Activated CD8-positive, alpha-beta memory T cell treated with anti-CD3 and anti-CD28 coated beads for 36 hours (primary cell): ENCODE results near the gene CLDN20. TPM values are rescaled to one million over a fixed set of nuclear protein-coding genes. Genes with fewer than 3 reads are reported as not detected.
"Not testable (repeated sequence)": the region's sequence is repeated elsewhere in the genome, so short reads cannot be mapped to it uniquely, and the experiment has no call there.

ENCODE experiments used
- CTCF ChIA-PET: fragments of 350-600 bp; sonication (Branson Sonifier 250); formaldehyde crosslinking; loops from one replicate; lab custom pipeline; 2021; ENCODE audit warnings: antibody characterized with exemption; lab: Charles Lee
- POLR2A ChIA-PET: fragments of 350-600 bp; sonication (Branson Sonifier 250); formaldehyde crosslinking; loops from one replicate; lab custom pipeline; 2021; ENCODE audit warnings: antibody characterized with exemption; lab: Charles Lee
- total RNA-seq, 2 experiments: library from RNA; stranded (reverse); gene quantifications; one replicate each; pipeline ENCODE4 v1.2.3, GENCODE V29; 2021

The CLDN20 gene
- total RNA-seq, 2 experiments from 2014 or later = not detected

DNA sequence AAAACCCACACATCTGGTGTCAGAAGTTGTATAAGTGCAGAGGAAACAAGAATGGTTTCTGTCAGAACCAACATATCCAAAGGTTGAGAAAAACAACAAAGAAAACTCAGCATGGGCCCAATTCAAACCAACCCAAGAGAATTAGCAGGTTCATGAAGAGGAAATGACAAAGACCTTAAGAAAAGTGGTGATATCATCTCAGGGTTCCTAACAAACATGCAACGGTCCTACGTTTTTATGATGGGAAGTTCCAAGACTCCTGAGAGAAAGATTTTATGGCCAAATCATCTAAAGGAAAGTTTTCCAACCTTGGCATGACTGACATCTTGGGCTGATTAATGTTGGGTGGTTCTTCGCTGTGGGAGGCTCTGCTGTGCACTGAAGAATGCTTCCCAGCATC, 27.5 kb downstream of the CLDN20 start:
- ChIA-PET CTCF (no interaction called here), POLR2A (no interaction called here)

DNA sequence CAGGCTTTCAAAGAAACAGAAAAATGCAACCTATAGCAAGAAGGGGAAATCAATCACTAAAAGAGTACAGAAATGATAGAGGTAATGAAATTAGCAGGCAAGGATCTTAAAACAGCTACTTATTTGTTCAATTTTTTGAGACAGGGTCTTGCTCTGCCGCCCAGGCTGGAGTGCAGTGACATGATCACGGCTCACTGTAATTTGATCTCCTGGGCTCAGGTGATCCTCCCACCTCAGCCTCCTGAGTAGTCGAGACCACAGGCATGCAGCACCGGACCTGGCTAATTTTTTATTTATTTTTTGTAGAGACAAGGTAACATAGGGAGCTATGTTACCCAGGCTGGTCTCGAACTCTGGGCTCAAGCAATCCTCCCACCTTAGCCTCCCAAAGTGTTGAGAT, 28.9 kb downstream of the CLDN20 start:
- ChIA-PET CTCF (interaction anchor here (0.6 kb wide), 1 partner anchor 423 kb away, joined by 3 read pairs; no protein-coding TSS in a partner anchor), POLR2A (no interaction called here)

DNA sequence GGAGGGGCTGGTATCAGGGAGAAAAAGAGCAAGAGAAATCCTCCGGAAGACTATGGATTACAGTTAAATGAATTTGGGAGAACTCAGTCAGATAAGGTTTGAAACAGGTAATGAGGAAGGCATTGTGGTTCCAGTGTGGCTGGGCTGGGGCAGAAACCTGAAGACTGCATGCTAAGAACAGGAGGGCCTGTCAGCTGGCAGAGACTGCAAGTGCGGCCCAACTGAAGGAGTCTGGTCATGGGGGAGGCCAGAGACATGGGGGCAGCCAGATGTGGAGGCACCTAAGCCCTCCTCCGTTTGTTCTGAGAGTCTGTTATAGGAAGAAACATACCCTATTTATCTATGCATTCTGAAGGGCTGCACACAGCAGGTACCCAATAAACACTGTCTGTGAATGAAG, 33.9 kb downstream of the CLDN20 start:
- POLR2A ChIA-PET = no interaction called here
- CTCF ChIA-PET = no interaction called here

DNA sequence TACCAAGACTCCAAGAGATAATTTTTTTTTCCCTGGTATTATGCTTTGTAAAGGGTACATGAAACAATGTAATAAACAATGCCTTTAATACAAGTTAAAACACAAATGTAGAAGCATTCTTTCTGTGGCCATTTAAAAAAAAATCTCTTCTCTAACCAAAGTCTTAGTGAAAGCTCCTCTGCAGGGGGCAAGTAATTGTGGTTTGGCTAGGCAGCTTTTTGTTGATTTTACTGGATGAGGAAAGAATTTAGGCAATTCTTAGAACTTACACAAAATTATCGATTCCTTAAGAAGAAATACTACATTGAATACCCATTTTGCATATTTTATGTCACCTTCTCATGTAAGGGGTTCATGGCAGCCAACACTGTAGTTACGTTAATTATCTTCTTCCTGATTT, 38.1 kb downstream of the CLDN20 start:
- ChIA-PET POLR2A (no interaction called here), CTCF (no interaction called here)

DNA sequence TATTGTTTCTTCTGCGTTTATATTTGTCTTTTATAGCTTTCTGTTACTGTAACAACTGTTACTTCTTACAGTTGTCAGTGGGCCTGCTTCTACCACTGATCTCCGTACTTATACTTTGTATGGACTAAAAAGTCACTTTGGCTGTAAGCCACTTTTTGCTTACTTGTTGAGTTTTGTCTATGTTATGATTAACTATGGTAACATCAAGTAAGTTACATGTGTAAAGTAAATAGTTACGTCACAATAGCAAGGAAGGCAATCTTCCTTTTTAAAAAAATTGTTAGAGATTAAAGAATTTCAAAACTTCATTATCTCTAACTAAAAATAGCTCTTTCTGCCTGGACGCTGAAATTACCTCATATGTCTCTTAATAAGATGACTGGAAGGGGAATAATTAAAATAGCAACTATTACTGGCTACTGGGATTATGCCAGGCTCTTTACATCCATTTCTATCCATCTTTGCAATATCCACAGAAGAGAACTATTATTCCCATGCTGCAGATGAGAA, 39.6 kb downstream of the CLDN20 start:
- ChIA-PET POLR2A (no interaction called here), CTCF (no interaction called here)

DNA sequence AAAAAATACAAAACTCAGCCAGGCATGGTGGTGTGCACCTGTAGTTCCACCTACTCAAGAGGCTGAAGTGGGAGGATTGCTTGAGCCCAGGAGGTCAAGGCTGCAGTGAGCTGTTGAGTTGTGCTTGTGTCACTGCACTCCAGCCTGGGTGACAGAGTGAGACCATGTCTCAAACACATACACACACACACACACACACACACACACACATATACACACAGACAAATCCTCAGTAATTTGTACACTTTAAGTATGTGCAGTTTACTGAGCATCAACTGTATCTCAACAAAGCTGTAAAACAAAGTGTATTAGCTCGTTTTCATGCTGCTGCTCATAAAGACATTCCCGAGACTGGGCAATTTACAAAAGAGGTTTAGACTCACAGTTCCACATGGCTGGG, 43.1 kb downstream of the CLDN20 start:
- ChIA-PET CTCF (interaction anchor here (0.6 kb wide), 2 partner anchors 9 to 263 kb away, joined by 3 read pairs; no protein-coding TSS in a partner anchor), POLR2A (no interaction called here)

DNA sequence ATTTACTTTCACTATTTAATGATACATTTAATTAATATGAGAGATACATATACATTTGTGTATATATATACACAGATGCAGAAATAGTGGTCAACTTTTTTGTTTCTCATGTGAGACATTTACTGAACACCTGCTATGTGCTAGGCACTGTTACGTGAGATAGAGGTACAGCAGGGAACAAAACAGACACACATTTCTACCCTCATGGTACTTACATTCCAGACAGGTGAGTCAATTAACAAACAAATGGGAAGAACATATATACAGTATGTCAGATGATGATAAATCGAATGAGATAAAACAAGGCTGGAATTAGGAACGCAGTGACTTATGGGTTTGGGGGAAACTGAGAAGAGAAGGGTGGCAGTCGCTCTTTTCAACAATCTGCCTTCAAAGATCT, 45.3 kb downstream of the CLDN20 start:
- ChIA-PET POLR2A (no interaction called here), CTCF (no interaction called here)

DNA sequence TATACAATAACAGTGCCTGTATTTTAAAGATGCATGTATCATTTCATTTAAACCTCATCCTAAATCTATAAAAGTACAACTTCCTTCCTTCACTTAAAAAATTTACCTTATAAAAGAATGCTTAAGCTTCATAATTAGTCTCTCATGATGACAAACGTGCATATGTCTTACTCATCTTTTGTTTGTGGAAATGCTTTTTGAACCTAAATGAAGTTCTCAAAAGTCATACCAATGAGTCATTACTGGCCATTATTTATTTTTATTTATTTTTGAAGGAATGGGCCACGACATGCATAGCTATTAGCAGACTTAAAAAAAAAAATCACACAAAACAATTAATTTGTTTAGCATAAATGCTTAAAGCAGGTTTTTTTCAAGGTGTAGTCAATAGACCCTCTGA, 46.8 kb downstream of the CLDN20 start:
- ChIA-PET POLR2A (interaction anchor here (0.5 kb wide), 1 partner anchor 67 kb away, joined by 4 read pairs; no protein-coding TSS in a partner anchor), CTCF (no interaction called here)

DNA sequence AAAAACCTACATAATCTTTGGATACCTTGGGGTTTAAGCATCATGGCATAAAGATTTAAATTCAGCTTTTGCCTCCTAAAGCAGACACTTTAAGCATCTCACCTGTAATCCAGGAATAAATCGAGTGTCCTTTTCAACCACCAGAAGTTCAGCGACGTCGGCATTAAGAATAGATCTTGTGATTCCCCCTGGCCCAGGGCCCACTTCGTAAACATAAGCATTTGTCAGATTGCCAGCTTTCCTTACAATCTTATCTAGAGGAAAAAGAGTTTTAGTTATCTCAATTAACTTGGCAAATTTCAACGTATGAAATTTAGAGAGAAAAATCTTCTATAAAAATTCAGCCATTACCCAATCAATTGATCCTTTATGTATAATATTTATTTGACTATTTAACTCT, 47.3 kb downstream of the CLDN20 start:
- CTCF ChIA-PET = no interaction called here
- POLR2A ChIA-PET = interaction anchor here (0.5 kb wide), 1 partner anchor 68 kb away, joined by 4 read pairs; no protein-coding TSS in a partner anchor

DNA sequence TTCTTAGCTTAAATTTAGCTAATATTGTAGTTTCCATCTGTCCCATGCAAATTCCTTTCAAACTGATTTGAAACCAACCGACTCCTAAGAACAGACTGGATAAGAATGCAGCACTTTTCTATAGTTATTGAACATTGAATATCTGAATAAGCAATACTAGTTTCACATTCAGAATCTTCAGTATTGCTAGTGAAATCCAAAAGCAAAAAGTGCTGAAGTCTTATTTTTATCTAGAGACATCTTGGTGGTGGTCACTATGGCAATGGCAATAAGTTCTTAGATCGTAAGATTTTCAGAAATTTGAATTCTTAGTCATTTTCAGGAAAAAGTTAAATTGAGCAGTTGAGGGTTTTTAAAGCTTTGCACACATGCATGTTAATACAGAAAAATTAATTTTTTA, 47.8 kb downstream of the CLDN20 start:
- CTCF ChIA-PET = no interaction called here
- POLR2A ChIA-PET = no interaction called here

DNA sequence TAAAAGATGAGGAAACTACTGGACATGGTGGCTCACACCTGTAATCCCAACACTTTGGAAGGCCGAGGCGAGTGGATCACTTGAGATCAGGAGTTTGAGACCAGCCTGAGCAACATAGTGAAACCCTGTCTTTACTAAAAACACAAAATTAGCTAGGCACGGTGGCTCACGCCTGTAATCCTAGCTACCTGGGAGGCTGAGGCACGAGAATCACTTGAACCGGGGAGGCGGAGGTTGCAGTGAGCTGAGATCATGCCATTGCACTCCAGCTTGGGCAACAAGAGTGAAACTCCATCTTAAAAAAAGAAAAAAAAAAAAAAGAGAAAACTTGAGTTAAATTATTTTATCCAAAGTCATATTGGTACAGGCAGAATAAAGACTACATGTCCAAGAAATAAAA, 49.1 kb downstream of the CLDN20 start:
- CTCF ChIA-PET = interaction anchor here (0.8 to 1.4 kb wide), 2 partner anchors 134 to 136 kb away, joined by 3 read pairs; no protein-coding TSS in a partner anchor
- POLR2A ChIA-PET = not testable (repeated sequence)

DNA sequence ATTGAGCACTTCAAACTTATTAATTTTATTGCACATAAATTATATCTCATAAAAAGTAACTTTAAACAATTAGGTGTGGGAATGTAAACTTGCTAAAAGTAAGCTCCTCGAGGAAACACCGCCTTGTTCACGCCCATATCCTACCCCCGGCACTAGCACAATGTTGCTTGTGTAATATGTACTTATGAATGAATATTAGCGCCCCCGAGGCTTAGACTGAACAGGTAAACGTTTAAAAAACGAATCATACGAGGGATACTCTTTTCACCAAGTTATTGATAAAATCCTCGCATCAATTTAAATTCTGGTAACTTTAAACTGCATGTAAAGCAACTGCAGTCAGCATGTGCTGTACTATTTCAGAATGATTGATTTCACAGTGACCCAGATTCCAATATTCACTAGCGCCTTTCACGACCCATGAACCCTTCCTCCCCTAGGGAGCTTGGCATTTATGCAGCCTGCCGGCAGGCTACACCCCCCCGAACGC, 49.8 kb downstream of the CLDN20 start:
- ChIA-PET POLR2A (no interaction called here), CTCF (interaction anchor here (0.8 to 1.4 kb wide), 2 partner anchors 135 to 136 kb away, joined by 3 read pairs; no protein-coding TSS in a partner anchor)

DNA sequence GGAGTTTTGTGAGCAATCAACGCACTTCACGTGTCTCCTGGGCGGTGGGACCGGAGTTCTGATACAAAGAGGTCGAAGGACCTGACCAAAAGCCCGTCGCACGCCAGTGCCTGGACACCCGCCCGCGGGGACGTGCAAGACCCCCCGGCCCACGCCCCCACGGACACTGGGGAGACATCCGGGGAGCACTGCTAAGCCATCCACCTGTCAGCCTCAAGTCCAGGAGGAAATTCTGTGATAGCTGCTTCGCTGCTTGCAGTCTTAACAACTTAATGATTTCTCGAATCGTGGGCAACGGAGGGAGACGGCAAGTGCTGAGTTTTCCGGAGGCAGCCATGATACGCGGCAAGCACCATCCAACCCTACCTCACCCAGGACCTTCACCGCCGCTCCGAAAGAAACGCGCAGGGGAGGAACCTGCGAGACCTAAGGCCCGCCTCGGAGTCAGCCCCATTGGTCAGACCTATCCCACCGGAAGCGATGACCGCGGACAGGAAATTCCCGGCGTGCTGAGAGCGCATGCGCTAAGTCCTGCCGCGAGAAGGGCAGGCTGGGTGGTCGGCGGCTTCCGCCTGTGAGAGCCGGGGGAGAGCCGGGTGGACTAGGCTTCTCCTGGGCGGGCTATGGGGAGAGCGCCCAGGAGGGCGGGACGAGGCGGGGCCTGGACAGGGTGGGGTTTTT, 50.4 kb downstream of the CLDN20 start, which contains the start of gene TFB1M:
Gene TFB1M, minus strand, starts transcription at position 393 of the 681 bp plus-strand sequence. Its CDS starts 56 bp downstream, at position 337.
- ChIA-PET CTCF (interaction anchor here (1.0 kb wide), 1 partner anchor 218 kb away, joined by 3 read pairs; no protein-coding TSS in a partner anchor), POLR2A (no interaction called here)

DNA sequence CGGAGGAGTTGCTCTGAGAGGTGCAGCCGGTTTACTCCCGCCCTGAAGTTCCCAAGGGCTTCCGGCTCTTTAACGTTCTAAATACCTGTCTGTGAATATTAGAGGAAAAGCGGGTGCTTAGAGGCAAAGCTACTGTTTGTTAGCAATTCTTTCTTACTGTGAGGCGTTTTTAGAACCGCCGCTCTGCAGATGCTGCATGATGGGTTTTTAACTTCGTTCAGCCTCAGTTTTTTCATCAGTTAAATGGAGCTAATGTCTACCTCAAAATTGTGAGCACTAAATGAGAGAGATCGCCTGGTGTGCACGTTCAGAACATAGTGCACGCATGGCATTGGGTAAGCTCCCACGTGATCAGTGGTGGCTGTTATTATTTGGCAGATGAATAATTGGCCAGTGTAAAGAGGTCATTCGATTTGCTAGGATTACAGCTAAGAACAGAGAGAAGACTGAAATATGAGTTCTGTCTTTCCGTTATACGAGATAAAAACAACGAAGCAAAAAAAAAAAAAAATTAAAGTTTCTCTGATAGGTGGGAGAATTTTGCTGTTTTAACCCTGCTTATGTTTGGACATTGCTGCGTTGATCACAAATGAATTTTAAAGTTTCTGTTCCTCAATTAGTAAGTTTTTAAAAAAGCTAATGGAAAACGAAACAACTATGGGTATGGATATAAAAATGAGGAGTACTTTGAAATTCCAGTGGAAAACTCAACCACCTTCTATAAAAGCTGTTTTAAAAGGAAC, 51.1 kb downstream of the CLDN20 start:
- ChIA-PET POLR2A (interaction anchor here (0.6 to 0.8 kb wide), 2 partner anchors 143 to 209 kb away, joined by 3 read pairs; no protein-coding TSS in a partner anchor), CTCF (interaction anchor here (0.9 to 1.3 kb wide), 3 partner anchors 13 to 217 kb away, joined by 3 to 5 read pairs (median 3); no protein-coding TSS in a partner anchor)

DNA sequence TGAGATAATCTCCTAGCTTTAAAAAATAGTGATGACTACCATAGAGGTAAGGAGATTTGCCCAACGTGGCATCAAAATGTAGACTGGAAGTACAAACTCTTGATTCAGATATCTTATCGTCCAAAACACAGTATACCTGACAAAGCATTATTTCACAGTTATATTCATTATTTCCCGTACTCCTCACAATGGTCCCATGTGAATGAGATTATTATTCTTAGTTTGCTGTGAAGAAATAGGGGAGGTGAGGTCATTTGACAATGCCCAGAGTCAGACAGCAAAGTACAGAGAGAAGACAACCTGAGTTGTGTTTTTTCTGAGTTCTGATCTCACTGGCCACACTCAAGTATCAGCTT, 51.7 kb downstream of the CLDN20 start:
- ChIA-PET POLR2A (interaction anchor here (0.8 kb wide), 1 partner anchor 209 kb away, joined by 3 read pairs; no protein-coding TSS in a partner anchor), CTCF (interaction anchor here (0.9 to 1.3 kb wide), 3 partner anchors 12 to 217 kb away, joined by 3 to 5 read pairs (median 3); no protein-coding TSS in a partner anchor)

DNA sequence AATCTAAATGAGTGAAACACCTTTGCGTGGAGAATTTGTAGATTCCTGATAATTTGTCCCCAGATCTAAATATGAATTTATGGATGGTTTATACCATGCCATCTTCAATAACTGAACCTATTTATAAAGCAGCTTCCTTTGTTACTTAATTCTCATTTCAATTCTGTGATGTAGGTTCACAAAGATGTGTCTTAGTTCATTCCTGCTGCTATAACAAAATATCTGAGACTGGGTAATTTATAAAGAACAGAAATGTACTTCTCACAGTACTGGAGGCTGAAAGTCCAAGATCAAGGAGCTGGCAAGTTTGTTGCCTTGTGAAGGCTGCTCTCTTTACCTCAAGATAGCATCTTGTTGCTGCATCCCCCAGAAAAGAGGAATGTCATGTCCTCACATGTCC, 52.6 kb downstream of the CLDN20 start:
- POLR2A ChIA-PET = no interaction called here
- CTCF ChIA-PET = interaction anchor here (0.7 to 1.3 kb wide), 2 partner anchors 9 to 139 kb away, joined by 3 to 5 read pairs; no protein-coding TSS in a partner anchor

DNA sequence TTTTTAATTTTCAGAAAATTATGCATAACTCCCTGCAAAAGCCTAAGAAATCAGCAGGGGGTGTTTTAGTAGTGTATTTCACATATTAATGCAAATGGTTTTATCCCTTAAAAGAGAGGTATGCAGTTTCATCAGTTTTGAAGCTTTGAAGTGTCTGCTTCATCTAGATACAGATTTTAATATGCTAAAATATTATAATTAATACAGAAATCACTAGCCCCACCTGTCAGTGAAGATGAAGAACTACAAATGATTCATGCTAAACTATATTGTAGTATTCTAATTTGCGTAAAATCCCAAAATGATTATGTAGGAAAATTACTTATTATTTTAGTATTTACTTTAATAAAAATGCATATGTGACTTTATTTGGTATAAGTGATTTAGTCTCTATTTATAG, 53.4 kb downstream of the CLDN20 start:
- POLR2A ChIA-PET = no interaction called here
- CTCF ChIA-PET = no interaction called here

DNA sequence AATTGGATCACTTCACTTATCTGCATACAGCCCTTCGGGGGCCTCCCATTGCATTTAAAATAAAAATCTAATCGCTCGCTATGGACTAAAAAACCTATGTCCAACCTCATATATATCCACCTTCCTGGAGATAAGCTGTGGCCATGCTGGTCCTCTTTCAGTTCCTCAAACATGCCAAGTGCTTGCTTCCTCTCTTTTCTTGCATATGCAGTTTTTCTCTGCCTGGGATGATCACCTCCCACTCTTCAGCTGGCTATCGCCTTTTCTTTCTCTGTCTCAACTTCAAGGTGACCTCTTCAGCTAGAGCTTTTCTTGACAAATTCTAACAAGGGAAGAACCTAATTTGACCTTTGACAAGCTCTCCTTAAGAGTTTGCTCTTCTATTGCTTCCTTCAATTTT, 56.1 kb downstream of the CLDN20 start:
- CTCF ChIA-PET = interaction anchor here (1.2 kb wide), 1 partner anchor 94 kb away, joined by 3 read pairs; no protein-coding TSS in a partner anchor
- POLR2A ChIA-PET = no interaction called here

DNA sequence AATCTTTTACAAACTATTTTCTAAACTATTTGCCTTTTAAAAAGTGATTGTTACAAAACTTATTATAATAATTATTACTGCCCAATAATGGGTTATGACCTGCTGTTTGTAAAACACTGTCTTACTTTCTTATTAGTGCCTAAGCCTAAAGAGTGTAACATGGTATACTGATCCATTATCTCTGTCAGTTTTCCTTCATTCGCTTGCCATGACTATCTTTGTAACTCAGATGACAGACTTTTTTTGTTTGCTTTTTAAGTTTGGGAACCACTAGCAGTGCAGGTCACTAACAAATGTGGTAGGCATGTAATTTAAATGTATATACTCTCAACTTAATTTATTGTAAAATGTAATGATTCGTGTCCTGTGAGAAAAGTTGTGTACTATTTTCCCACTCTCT, 60.4 kb downstream of the CLDN20 start:
- ChIA-PET POLR2A (no interaction called here), CTCF (no interaction called here)

DNA sequence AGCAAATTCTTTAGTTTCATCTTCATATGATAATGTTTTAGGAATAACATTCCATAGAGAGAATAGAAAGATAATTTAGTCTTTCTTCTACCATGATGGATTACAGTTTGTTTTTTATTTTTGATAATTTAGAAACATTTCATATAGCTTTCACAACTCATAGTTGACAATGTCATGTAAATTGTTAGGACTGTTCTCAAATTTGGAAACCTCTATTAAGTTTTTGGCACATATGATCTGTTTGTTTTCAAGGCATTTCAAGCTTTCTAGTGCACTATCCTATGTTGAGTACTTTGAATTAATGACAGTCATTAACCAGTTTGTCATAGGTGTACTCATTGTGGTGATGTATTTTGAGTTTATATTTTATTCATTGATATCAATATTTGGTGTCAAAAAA, 61.2 kb downstream of the CLDN20 start:
- POLR2A ChIA-PET = no interaction called here

More for the DNA sequence above, 61.2 kb downstream of the CLDN20 start:
- CTCF ChIA-PET = no interaction called here
